G401 (cell line): ENCODE measurements around the gene NEU1. TPM values are rescaled to one million over a fixed set of nuclear protein-coding genes. Genes with fewer than 3 reads are reported as not detected.
"Not testable (repeated sequence)": the region's sequence is repeated elsewhere in the genome, so short reads cannot be mapped to it uniquely, and the experiment has no call there.

Experiments
- DNase-seq: peaks from one replicate; pipeline ENCODE4 v3.0.0-alpha.2; 2015; ENCODE audit warnings: low spot score
- in situ Hi-C: cut with HindIII; loops from 2 replicates; pipeline ENCODE4 v1.10.0; 2016; ENCODE audit warnings: low sequenced_read_pairs, mixed read lengths
- total RNA-seq: library from RNA; depleted of rRNA; stranded (reverse); fragments of >200 nt; shearing (Covaris generic); gene quantifications from 2 replicates; pipeline ENCODE4 v1.2.3, GENCODE V29; 2014

Gene NEU1
- total RNA-seq, 1 experiment from 2014 or later, result 212 TPM

DNA sequence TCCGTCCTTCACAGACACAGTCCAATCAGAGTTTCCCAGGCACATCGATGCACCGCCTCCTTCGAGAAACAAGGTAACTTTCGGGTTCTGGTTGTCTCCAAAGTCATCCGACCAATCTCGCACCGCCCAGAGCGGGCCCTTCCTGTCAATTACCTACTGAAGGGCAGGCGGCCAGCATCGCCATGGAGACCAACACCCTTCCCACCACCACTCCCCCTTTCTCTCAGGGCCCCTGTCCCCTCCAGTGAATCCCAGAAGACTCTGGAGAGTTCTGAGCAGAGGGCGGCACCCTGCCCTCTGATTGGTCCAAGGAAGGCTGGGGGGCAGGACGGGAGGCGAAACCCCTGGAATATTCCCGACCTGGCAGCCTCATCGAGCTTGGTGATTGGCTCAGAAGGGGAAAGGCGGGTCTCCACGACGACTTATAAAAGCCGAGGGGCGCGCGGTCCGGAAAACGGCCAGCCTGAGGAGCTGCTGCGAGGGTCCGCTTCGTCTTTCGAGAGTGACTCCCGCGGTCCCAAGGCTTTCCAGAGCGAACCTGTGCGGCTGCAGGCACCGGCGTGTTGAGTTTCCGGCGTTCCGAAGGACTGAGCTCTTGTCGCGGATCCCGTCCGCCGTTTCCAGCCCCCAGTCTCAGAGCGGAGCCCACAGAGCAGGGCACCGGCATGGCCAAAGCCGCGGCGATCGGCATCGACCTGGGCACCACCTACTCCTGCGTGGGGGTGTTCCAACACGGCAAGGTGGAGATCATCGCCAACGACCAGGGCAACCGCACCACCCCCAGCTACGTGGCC is 35.1 kb downstream of the NEU1 start, which contains the start of gene HSPA1B:
Gene HSPA1B, plus strand, starts transcription at position 453 of the 794 bp plus-strand sequence. Its CDS starts 213 bp downstream, at position 666.
- in situ Hi-C loops, result no loop called here

DNA sequence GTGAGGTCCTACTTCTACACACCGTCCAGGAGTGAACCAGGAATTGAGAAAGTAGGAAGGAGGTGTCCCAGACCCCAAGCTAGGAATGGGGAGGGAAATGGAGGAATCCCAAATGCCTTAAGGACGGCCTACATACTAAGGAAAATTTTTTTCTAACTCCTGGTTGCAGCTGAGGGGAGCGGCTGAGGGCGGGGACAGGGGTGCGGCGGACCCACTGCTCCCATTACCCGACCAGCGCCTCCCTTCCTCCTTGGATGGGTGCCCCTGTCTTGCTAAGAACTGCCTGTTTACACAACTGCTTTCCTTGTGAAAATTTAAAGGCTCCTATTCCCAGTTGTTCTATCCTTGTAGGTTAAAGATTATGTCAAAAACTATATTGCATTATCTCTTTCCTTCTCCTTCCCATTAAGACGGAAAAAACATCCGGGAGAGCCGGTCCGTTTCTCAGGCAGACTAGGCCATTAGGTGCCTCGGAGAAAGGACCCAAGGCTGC is 35.8 kb downstream of the NEU1 start:
- DNase-seq, result no peak
- in situ Hi-C loops, result no loop called here

More for the DNA sequence above, 35.1 kb downstream of the NEU1 start, which contains the start of gene HSPA1B:
- peak; percentile 100 for DNase-seq

GRCh38 chr6:31825553-31825952 is 37.1 kb downstream of the NEU1 start:
- in situ Hi-C loops, result no loop called here
- no peak for DNase-seq

- DNase-seq, in situ Hi-C loops: not testable (repeated sequence)
Measured at GRCh38 chr6:31823592-31824196, 38.9 kb downstream of the NEU1 start.

DNA sequence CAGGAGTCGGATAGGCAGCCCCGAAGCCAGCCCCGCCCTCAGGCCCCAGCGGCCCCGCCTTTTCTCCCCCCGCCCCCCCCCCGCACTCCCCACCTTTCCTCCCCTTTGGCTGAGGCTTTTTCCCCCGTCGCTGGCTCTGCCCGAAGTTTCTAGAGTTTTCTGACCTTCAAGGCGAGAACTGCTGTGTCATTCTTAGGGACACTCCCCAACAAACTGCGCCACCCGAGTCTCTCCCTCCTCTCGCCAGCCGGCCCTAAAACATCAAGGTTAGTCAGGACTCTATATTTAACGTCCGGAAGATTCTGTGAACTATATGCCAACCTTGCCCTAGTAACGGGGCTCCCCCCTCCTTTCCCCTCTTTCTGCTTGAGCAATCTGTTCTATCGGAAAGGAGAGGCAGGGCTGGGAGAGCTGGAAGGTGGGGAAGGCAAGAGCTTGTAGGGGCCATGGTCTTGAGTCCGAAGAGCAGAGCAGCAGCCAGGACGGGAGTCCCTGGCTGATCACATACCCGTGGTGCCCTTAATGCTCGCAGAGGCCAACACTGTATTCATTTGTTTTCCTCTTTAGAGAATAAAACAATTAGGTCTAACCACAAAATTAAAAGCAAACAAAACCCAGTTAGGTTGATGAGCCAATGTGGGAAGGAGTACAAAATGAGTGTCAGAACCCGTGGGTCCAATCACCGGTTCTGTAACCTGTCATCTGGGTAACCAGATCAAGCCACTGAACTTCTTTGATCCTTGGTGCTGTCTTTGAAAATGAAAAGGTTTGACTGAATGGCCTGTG is 40.4 kb downstream of the NEU1 start:
- in situ Hi-C loops, result no loop called here
- DNase-seq, result peak; percentile 84

DNA sequence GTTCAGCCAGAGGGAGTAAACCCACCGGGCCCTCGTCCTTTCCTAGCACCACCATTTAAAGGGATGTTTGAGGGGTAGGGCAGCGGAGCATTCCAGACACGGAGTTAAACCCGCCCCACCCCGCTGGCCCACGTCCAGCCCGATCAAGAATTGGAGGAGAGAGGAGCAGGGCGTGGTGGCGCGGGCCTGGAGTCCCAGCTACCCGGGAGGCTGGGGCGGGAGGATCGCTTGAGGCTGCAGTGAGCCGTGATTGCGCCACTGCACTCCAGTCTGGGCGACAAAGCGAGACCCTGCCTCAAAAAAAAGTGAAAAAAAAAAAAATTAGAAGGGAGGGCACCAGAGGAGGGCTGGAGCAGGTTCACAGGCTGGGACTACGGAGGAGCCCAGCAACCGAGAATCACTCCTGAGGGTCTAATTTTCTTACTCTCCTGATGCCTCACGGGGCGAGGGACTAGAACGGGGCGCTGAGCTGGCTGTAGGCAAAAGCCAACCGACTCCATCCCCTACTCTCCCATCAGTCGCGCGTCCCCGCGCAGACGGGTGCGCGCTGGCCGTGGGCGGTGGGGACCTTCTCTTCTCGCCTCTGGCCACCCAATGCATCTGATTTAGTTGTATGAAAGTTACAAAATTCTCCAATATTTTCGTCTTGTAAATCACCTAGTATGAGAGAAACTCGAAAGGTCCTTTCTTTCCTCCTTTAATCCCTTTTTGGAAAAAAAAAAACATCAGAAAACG is 41.2 kb downstream of the NEU1 start:
- peak; percentile 61 for DNase-seq
- in situ Hi-C loops, result no loop called here

GRCh38 chr6:31820399-31820798 is 42.2 kb downstream of the NEU1 start:
- in situ Hi-C loops, DNase-seq: not testable (repeated sequence)

GRCh38 chr6:31819871-31820299 is 42.7 kb downstream of the NEU1 start:
- DNase-seq, result no peak
- in situ Hi-C loops, result no loop called here

DNA sequence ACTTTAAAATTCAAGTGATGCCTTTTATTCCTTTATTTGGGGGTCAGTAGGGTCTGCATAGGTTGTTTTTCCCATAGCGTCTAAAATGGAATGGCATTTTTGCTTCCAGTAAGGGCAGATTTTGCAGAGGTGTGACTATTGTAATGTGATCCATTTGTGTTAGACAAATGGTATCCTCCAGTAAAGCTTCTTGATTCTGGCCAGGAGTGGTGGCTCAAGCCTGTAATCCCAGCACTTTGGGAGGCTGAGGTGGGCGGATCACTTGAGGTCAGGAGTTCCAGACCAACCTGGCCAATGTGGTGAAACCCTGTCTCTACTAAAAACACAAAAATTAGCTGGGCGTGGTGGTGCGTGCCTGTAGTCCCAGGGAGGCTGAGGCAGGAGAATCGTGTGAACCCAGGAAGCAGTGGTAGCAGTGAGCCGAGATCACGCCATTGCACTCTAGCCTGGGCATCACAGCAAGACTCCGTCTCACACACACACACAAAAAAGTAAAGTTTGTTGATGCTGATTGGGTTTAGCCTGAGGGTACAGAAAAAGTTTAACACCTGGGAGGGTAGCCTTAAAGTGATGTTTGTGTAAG is 44.6 kb downstream of the NEU1 start:
- DNase-seq, in situ Hi-C loops: not testable (repeated sequence)

DNA sequence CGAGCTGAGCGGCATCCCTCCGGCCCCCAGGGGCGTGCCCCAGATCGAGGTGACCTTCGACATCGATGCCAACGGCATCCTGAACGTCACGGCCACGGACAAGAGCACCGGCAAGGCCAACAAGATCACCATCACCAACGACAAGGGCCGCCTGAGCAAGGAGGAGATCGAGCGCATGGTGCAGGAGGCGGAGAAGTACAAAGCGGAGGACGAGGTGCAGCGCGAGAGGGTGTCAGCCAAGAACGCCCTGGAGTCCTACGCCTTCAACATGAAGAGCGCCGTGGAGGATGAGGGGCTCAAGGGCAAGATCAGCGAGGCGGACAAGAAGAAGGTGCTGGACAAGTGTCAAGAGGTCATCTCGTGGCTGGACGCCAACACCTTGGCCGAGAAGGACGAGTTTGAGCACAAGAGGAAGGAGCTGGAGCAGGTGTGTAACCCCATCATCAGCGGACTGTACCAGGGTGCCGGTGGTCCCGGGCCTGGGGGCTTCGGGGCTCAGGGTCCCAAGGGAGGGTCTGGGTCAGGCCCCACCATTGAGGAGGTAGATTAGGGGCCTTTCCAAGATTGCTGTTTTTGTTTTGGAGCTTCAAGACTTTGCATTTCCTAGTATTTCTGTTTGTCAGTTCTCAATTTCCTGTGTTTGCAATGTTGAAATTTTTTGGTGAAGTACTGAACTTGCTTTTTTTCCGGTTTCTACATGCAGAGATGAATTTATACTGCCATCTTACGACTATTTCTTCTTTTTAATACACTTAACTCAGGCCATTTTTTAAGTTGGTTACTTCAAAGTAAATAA is 45.3 kb downstream of the NEU1 start:
- DNase-seq, in situ Hi-C loops: not testable (repeated sequence)

GRCh38 chr6:31815025-31815838 is 47.4 kb downstream of the NEU1 start, which contains the start of the genes HSPA1A and HSPA1L:
Gene HSPA1A, plus strand, starts transcription at chr6:31815543. Its CDS starts 214 bp downstream, at chr6:31815757.
Gene HSPA1L, minus strand, starts transcription at chr6:31815283. Its CDS starts 3,311 bp downstream, at chr6:31811972.
- in situ Hi-C loops, result no loop called here
- DNase-seq, result peak; percentile 97

- in situ Hi-C loops, result no loop called here
- DNase-seq, result peak; percentile 98
Measured at GRCh38 chr6:31814677-31815024, 48.0 kb downstream of the NEU1 start.

- DNase-seq, result no peak
- in situ Hi-C loops, result no loop called here
Measured at GRCh38 chr6:31813465-31813849, 49.2 kb downstream of the NEU1 start.

DNA sequence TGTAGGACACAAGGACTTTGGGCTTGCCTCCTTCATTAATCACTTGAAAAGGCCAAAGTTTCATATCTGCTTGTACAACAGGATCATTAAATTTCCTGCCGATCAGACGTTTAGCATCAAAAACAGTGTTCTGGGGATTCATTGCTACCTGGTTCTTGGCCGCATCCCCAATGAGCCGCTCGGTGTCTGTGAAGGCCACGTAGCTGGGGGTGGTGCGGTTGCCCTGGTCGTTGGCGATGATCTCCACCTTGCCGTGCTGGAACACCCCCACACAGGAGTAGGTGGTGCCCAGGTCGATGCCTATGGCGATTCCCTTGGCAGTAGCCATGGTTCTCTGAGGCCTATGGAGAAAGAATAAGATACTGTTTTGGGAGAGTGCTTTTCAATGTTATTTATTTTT is 51.0 kb downstream of the NEU1 start:
- DNase-seq, result no peak
- in situ Hi-C loops, result no loop called here

- DNase-seq, in situ Hi-C loops: not testable (repeated sequence)
Measured at GRCh38 chr6:31808599-31808998, 54.0 kb downstream of the NEU1 start.
